Measurements from ENCODE around the gene AKT3.

DNA sequence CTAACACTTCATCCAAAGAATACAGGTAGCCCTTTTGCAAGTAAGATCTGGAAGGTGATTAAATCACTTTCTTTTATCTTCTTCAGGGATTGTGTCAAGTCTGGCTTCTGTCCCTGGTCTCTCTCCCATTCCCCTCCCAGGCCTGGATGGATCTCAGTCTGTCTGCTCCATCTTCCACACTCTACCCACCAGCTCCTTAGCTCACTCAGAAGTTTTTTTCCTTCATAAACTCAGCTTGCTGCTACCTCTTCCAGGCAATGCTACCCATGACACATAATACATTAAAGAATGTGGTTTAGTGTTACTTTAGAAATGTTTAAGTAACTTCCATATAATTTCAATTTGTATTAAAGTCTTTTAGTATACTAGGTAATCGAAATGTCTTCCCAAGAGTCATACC lies 133.1 kb downstream of the AKT3 start:
- no peak for TF ChIP-seq POLR2A (IDR thresholded peaks at IDR 0.05)
- TF ChIP-seq, protein P1, sequence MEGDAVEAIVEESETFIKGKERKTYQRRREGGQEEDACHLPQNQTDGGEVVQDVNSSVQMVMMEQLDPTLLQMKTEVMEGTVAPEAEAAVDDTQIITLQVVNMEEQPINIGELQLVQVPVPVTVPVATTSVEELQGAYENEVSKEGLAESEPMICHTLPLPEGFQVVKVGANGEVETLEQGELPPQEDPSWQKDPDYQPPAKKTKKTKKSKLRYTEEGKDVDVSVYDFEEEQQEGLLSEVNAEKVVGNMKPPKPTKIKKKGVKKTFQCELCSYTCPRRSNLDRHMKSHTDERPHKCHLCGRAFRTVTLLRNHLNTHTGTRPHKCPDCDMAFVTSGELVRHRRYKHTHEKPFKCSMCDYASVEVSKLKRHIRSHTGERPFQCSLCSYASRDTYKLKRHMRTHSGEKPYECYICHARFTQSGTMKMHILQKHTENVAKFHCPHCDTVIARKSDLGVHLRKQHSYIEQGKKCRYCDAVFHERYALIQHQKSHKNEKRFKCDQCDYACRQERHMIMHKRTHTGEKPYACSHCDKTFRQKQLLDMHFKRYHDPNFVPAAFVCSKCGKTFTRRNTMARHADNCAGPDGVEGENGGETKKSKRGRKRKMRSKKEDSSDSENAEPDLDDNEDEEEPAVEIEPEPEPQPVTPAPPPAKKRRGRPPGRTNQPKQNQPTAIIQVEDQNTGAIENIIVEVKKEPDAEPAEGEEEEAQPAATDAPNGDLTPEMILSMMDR (IDR thresholded peaks at IDR 0.05), result no peak

All from vagina (tissue), 2 donors.